Measurements from ENCODE around the gene RPL39L.

GRCh38 chr3:187082758-187083375 is 56.4 kb downstream of the RPL39L start:
- TF ChIP-seq CTCF (IDR thresholded peaks at IDR 0.05; ENCODE audit: borderline replicate concordance, extremely low read depth, low read length, poor library complexity, severe bottlenecking) (no peak), EZH2 (IDR thresholded peaks at IDR 0.05; ENCODE audit: borderline replicate concordance, low read depth, low read length, severe bottlenecking) (no peak)
